ENCODE measurements around the gene SAV1. TPM values are rescaled to one million over a fixed set of nuclear protein-coding genes. Genes with fewer than 3 reads are reported as not detected.

The SAV1 gene
- total RNA-seq, 1 experiment from 2014 or later, result 35.2 TPM

GRCh38 chr14:50678163-50678562 lies 10.1 kb upstream of the SAV1 start:
- H3K36me3 ChIP-seq (ENCODE audit: insufficient read depth, low read length, poor library complexity, severe bottlenecking), result no peaks in the 10 kb centered on the region
- H3K9me3 ChIP-seq (ENCODE audit: low read depth, low read length, poor library complexity, severe bottlenecking), result no peaks in the 10 kb centered on the region
- H3K4me1 ChIP-seq (ENCODE audit: insufficient read depth, low read length, poor library complexity, severe bottlenecking), result no peaks in the 10 kb centered on the region
- TF ChIP-seq EZH2 (IDR thresholded peaks at IDR 0.05; ENCODE audit: borderline replicate concordance, low read depth, low read length, poor library complexity, severe bottlenecking), result no peak
- TF ChIP-seq CTCF (conservative IDR thresholded peaks at IDR 0.05; ENCODE audit: low read depth, low read length), result no peak
- no peaks in the 10 kb centered on the region for H3K27me3 ChIP-seq (replicated peaks; ENCODE audit: insufficient read depth, low read depth, low read length, poor library complexity)
- intact Hi-C loops (cut with micrococcal nuclease; ENCODE audit: unreplicated experiment), result no loop called here
- CTCF ChIA-PET, result no interaction called here
- DNase-seq (ENCODE audit: low spot score), result no peak
- H3K27ac ChIP-seq (ENCODE audit: low read depth, low read length, poor library complexity, severe bottlenecking), result no peak overlapping the region
- BruUV-seq (replicated peaks), result no TSS peak
- H3K4me3 ChIP-seq (ENCODE audit: low read depth, low read length, poor library complexity, severe bottlenecking), result no peak overlapping the region
- POLR2A ChIA-PET (ENCODE audit: low non-redundant PET), result no interaction called here

GRCh38 chr14:50677527-50678063 lies 9.5 kb upstream of the SAV1 start:
- H3K27me3 ChIP-seq (replicated peaks; ENCODE audit: insufficient read depth, low read depth, low read length, poor library complexity), result no peaks in the 10 kb centered on the region
- CTCF ChIA-PET, result no interaction called here
- no peaks in the 10 kb centered on the region for H3K36me3 ChIP-seq (ENCODE audit: insufficient read depth, low read length, poor library complexity, severe bottlenecking)
- no peaks in the 10 kb centered on the region for H3K9me3 ChIP-seq (ENCODE audit: low read depth, low read length, poor library complexity, severe bottlenecking)
- TF ChIP-seq CTCF (conservative IDR thresholded peaks at IDR 0.05; ENCODE audit: low read depth, low read length) (no peak), EZH2 (IDR thresholded peaks at IDR 0.05; ENCODE audit: borderline replicate concordance, low read depth, low read length, poor library complexity, severe bottlenecking) (no peak)
- H3K27ac ChIP-seq (ENCODE audit: low read depth, low read length, poor library complexity, severe bottlenecking), result no peak overlapping the region
- POLR2A ChIA-PET (ENCODE audit: low non-redundant PET), result no interaction called here
- intact Hi-C loops (cut with micrococcal nuclease; ENCODE audit: unreplicated experiment), result no loop called here
- DNase-seq (ENCODE audit: low spot score), result no peak
- H3K4me1 ChIP-seq (ENCODE audit: insufficient read depth, low read length, poor library complexity, severe bottlenecking), result no peaks in the 10 kb centered on the region
- no peak overlapping the region for H3K4me3 ChIP-seq (ENCODE audit: low read depth, low read length, poor library complexity, severe bottlenecking)
- BruUV-seq (replicated peaks), result no TSS peak

GRCh38 chr14:50676814-50677516 lies 8.9 kb upstream of the SAV1 start:
- no TSS peak for BruUV-seq (replicated peaks)
- H3K9me3 ChIP-seq (ENCODE audit: low read depth, low read length, poor library complexity, severe bottlenecking), result no peaks in the 10 kb centered on the region
- H3K36me3 ChIP-seq (ENCODE audit: insufficient read depth, low read length, poor library complexity, severe bottlenecking), result no peaks in the 10 kb centered on the region
- H3K4me1 ChIP-seq (ENCODE audit: insufficient read depth, low read length, poor library complexity, severe bottlenecking), result no peaks in the 10 kb centered on the region
- H3K4me3 ChIP-seq (ENCODE audit: low read depth, low read length, poor library complexity, severe bottlenecking), result no peak overlapping the region
- TF ChIP-seq EZH2 (IDR thresholded peaks at IDR 0.05; ENCODE audit: borderline replicate concordance, low read depth, low read length, poor library complexity, severe bottlenecking), result no peak
- TF ChIP-seq CTCF (conservative IDR thresholded peaks at IDR 0.05; ENCODE audit: low read depth, low read length), result no peak
- no peaks in the 10 kb centered on the region for H3K27me3 ChIP-seq (replicated peaks; ENCODE audit: insufficient read depth, low read depth, low read length, poor library complexity)
- intact Hi-C loops (cut with micrococcal nuclease; ENCODE audit: unreplicated experiment), result no loop called here
- CTCF ChIA-PET, result interaction anchor here (0.5 kb wide), 1 partner anchor 83 kb away, joined by 19 read pairs; no protein-coding TSS in a partner anchor
- no peak overlapping the region for H3K27ac ChIP-seq (ENCODE audit: low read depth, low read length, poor library complexity, severe bottlenecking)
- no peak for DNase-seq (ENCODE audit: low spot score)
- POLR2A ChIA-PET (ENCODE audit: low non-redundant PET), result no interaction called here
